HAP-1 (cell line): Measurements from ENCODE around the gene WDR86.

Source experiments
- DNase-seq, 2 experiments: peaks; one replicate each; pipeline ENCODE4 v3.0.0-alpha.2; 2016 to 2020; ENCODE audit warnings: low spot score in 2 of 2
- H3K27me3 ChIP-seq: fragments of 250-450 bp; sonication (Bioruptor Pico); 2 replicates; pipeline ENCODE4 v1.5.1; 2020; ENCODE audit warnings: low read depth, mild to moderate bottlenecking, moderate library complexity
- H3K36me3 ChIP-seq: fragments of 250-450 bp; sonication (Bioruptor Pico); replicated peaks from 2 replicates; pipeline ENCODE4 v1.5.1; 2020; ENCODE audit warnings: mild to moderate bottlenecking
- H3K4me1 ChIP-seq: fragments of 250-450 bp; sonication (Bioruptor Pico); 2 replicates; pipeline ENCODE4 v1.5.1; 2020; ENCODE audit warnings: mild to moderate bottlenecking
- H3K4me3 ChIP-seq: fragments of 250-450 bp; sonication (Bioruptor Pico); 2 replicates; pipeline ENCODE4 v1.5.1; 2020; ENCODE audit warnings: mild to moderate bottlenecking, moderate library complexity
- H3K9me3 ChIP-seq: fragments of 250-450 bp; sonication (Bioruptor Pico); 2 replicates; pipeline ENCODE4 v1.5.1; 2020; ENCODE audit warnings: mild to moderate bottlenecking, moderate library complexity
- in situ Hi-C: fragments of 300-500 bp; cut with MboI; formaldehyde crosslinking; loops from 3 replicates; pipeline ENCODE4 v1.14.3; 2020; ENCODE audit warnings: low sequenced_read_pairs, inconsistent platforms, mixed read lengths

WDR86 gene

DNA sequence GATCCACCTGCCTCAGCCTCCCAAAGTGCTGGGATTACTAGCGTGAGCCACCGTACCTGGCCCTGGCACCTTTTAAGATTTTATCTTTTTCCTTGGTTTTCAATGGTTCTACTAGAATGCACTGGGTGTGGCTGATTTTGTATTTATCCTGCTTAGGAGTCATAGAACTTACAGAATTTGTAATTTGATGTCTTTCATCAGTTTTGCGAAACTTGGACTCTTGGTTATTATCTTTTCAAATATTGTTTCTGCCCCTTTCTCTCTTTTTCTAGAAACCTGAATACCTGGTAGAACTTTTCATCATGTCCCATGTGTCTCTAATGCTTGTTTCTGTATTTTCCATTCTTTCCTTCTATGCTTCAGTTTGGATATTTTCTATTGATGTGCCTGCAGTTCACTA, 71.0 kb downstream of the WDR86 start:
- in situ Hi-C loops = no loop called here
- DNase-seq = no peak
- no peaks in the 10 kb centered on the region for H3K36me3 ChIP-seq

GRCh38 chr7:151337346-151337745, 72.5 kb downstream of the WDR86 start:
- in situ Hi-C loops = no loop called here
- no peak for DNase-seq
- Histone ChIP-seq H3K9me3 (peaks cover 2% of the 10 kb centered on the region; the same call in 1 of the 2 replicates), H3K4me1 (0 out of 2 replicates have a peak, but pooled peaks cover 3% of the 10 kb centered on the region), H3K4me3 (no peak overlapping the region), H3K36me3 (no peaks in the 10 kb centered on the region), H3K27me3 (no peaks in the 10 kb centered on the region)

More for the DNA sequence above, 71.0 kb downstream of the WDR86 start:
- Histone ChIP-seq H3K9me3 (peaks cover 2% of the 10 kb centered on the region; the same call in 1 of the 2 replicates), H3K4me1 (0 out of 2 replicates have a peak, but pooled peaks cover 3% of the 10 kb centered on the region), H3K27me3 (no peaks in the 10 kb centered on the region), H3K4me3 (no peak overlapping the region)

- H3K4me3 ChIP-seq = no peak overlapping the region
- in situ Hi-C loops = no loop called here
- H3K27me3 ChIP-seq = no peaks in the 10 kb centered on the region
- DNase-seq = no peak
- H3K9me3 ChIP-seq = peaks cover 2% of the 10 kb centered on the region; the same call in 1 of the 2 replicates
- H3K36me3 ChIP-seq = no peaks in the 10 kb centered on the region
- peaks cover 2% of the 10 kb centered on the region; the same call in 1 of the 2 replicates for H3K4me1 ChIP-seq
Measured at GRCh38 chr7:151336027-151336708, 73.7 kb downstream of the WDR86 start.

DNA sequence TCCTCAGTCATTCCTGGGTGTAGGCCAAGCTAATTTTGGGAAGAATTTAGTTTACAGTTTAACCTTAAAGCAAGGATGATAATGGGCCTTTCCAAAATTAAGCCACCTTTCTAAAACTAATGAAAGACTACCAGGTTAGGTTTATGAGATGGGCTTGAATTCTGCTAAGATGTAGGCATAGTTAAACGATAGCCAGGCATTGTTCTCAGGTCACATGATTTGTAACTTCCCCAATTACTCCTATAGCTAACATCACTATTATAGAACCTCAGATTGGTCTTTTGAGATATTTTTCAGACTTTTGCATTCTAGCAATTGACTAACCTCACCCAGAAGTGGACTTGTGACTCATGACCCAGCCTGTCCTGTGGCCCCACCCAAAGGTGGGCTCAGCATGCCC, 75.2 kb downstream of the WDR86 start:
- no peak for DNase-seq
- Histone ChIP-seq H3K27me3 (no peaks in the 10 kb centered on the region), H3K4me1 (peaks cover 5% of the 10 kb centered on the region; the same call in 1 of the 2 replicates), H3K36me3 (no peaks in the 10 kb centered on the region), H3K4me3 (no peak overlapping the region), H3K9me3 (no peaks in the 10 kb centered on the region; the same call in 1 of the 2 replicates)
- in situ Hi-C loops = no loop called here
